Hepatocyte (in vitro differentiated cells): ENCODE data around the gene TXNDC16.

Source experiments
- EZH2 ChIP-seq: fragments of 200-600 bp; sonication (generic); IDR thresholded peaks from 2 replicates; pipeline ENCODE4 v1.6.1; 2016; ENCODE audit warnings: antibody characterized with exemption, mild to moderate bottlenecking, borderline replicate concordance
- EZH2phosphoT487 ChIP-seq: fragments of 200-600 bp; sonication (generic); IDR thresholded peaks from one replicate; pipeline ENCODE4 v1.6.1; 2018; ENCODE audit warnings: antibody characterized with exemption, mild to moderate bottlenecking, low read depth, moderate library complexity; ENCODE audit not compliant: unreplicated experiment, severe bottlenecking
- TF ChIP-seq, protein P1 (sequence below): fragments of 200-600 bp; sonication (generic); IDR thresholded peaks from 2 replicates; pipeline ENCODE4 v1.5.1; 2016; ENCODE audit warnings: antibody characterized with exemption, mild to moderate bottlenecking; ENCODE audit not compliant: poor library complexity

DNA sequence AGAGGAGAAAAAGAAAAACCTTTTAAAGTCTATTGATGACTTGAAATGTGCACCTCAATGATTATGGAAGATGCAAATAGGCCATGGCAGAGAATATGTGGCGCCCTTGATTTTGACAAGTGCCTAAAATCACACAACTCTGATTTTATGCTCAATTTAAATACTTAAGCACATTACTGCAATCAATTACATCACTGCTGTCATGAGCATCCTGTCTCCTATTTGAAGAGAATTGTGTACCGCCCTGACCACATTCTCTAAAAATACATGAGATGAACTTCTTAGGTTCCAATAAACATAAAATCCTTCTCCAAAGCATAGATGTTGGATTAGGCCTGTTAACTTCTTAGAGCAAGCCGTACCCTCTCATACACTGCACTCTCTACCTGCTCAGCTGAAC lies 1.6 kb downstream of the TXNDC16 start:
- TF ChIP-seq, protein P1, sequence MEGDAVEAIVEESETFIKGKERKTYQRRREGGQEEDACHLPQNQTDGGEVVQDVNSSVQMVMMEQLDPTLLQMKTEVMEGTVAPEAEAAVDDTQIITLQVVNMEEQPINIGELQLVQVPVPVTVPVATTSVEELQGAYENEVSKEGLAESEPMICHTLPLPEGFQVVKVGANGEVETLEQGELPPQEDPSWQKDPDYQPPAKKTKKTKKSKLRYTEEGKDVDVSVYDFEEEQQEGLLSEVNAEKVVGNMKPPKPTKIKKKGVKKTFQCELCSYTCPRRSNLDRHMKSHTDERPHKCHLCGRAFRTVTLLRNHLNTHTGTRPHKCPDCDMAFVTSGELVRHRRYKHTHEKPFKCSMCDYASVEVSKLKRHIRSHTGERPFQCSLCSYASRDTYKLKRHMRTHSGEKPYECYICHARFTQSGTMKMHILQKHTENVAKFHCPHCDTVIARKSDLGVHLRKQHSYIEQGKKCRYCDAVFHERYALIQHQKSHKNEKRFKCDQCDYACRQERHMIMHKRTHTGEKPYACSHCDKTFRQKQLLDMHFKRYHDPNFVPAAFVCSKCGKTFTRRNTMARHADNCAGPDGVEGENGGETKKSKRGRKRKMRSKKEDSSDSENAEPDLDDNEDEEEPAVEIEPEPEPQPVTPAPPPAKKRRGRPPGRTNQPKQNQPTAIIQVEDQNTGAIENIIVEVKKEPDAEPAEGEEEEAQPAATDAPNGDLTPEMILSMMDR: no peak
- TF ChIP-seq EZH2 (no peak), EZH2phosphoT487 (no peak)
